Body of pancreas (tissue), 4 donors: Measurements from ENCODE around the gene RNFT2. TPM values are rescaled to one million over a fixed set of nuclear protein-coding genes. Genes with fewer than 3 reads are reported as not detected.

Experiments
- ATAC-seq: fragments of 150-250 bp; one replicate; pipeline ENCODE4 v1.9.1; 2016
- DNase-seq, 4 donors: peaks; one replicate each; pipeline ENCODE4 v3.0.0-alpha.2; 2019
- H3K27ac ChIP-seq, 4 donors: fragments of 200-600 bp; sonication (generic); 1 replicate in 3 of 4; 2 replicates in 1 of 4; pipeline versions ENCODE4 v1.5.1 to v1.6.1; 2016 to 2019; ENCODE audit warnings: mild to moderate bottlenecking in 1 of 4, mixed read lengths in 1 of 4, moderate library complexity in 1 of 4
- H3K27me3 ChIP-seq, 2 donors: fragments of 200-600 bp; sonication (generic); one replicate each; pipeline ENCODE4 v1.6.0; 2016; ENCODE audit warnings: mild to moderate bottlenecking in 1 of 2
- H3K36me3 ChIP-seq, 2 donors: fragments of 200-600 bp; sonication (generic); replicated peaks in 1 of 2; 2 replicates each; pipeline ENCODE4 v1.5.1; 2016; ENCODE audit warnings: low read depth in 2 of 2; ENCODE audit not compliant: insufficient read depth in 1 of 2
- H3K4me1 ChIP-seq: fragments of 200-600 bp; sonication (generic); one replicate; pipeline ENCODE4 v1.6.0; 2016
- H3K4me3 ChIP-seq, 2 donors: fragments of 200-600 bp; sonication (generic); 1 replicate in 1 of 2; 2 replicates in 1 of 2; pipeline ENCODE4 v1.5.1; 2016 to 2019
- H3K9me3 ChIP-seq, 3 donors: fragments of 200-600 bp; sonication (generic); 1 replicate in 2 of 3; 2 replicates in 1 of 3; pipeline ENCODE4 v1.5.1; 2016
- CTCF ChIP-seq, 7 experiments: fragments of 450-650 bp in 4 of 7; fragments of 200-600 bp in 3 of 7; sonication (generic) in 3 of 7; IDR thresholded peaks; one replicate each; pipeline ENCODE4 v1.5.1; 2016 to 2019; ENCODE audit warnings: antibody characterized with exemption in 7 of 7
- POLR2A ChIP-seq, 3 donors: fragments of 450-650 bp; IDR thresholded peaks; one replicate each; pipeline ENCODE4 v1.6.1; 2016; ENCODE audit warnings: antibody characterized with exemption in 3 of 3, mild to moderate bottlenecking in 2 of 3
- WGBS, 2 donors: methylation state at CpG; one replicate each; pipeline ENCODE4 v1.1.5; 2017; 5-methylcytosine and 5-hydroxymethylcytosine counted together
- intact Hi-C: fragments of 100-400 bp; cut with DNase I; formaldehyde crosslinking; loops from one replicate; pipeline ENCODE4 v1.15.1; 2023
- small RNA-seq: library from RNA; depleted of rRNA; stranded (forward); fragments of <200 nt; gene quantifications from one replicate; pipeline ENCODE3, GENCODE V24; 2016
- total RNA-seq, 2 donors: library from RNA; depleted of rRNA; stranded (reverse); fragments of >200 nt; gene quantifications; one replicate each; pipeline ENCODE4 v1.1.0, GENCODE V29; 2016

RNFT2 gene
- total RNA-seq, 2 donors from 2014 or later: 1.3 to 1.6 TPM

DNA sequence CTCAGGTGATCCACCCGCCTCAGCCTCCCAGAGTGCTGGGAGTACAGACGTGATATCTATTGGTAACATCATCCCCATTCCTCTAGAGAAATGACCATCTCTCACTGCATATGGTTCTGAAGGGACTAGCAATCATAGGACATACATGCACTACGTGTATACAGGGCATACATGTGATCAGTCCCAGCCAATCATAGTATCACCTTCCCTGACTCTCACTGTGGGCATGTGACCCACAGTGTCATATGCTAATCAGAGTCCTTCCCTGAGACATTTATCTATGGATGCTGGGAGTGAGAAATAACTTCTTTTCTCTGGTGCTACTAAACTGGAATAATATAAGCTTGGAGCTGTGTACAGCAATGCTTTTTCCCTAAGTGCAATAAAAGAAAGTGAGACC is 160.6 kb downstream of the RNFT2 start:
- ATAC-seq (no peak), DNase-seq (no peak)
- Histone ChIP-seq H3K4me1 (no peaks in the 10 kb centered on the region), H3K4me3 (no peak overlapping the region), H3K9me3 (no peaks in the 10 kb centered on the region), H3K27ac (no peak overlapping the region), H3K36me3 (no peaks in the 10 kb centered on the region), H3K27me3 (no peaks in the 10 kb centered on the region)
- WGBS, 2 donors: 48 to 71% methylated on average over 2 to 3 of the region's 3 CpGs
- no peak for TF ChIP-seq POLR2A (IDR thresholded peaks at IDR 0.05)
- no peak for TF ChIP-seq CTCF (IDR thresholded peaks at IDR 0.05)
- intact Hi-C loops: no loop called here

- ATAC-seq: no peak
- Histone ChIP-seq H3K27ac (no peak overlapping the region), H3K9me3 (no peaks in the 10 kb centered on the region), H3K27me3 (no peaks in the 10 kb centered on the region), H3K4me1 (no peaks in the 10 kb centered on the region), H3K36me3 (no peaks in the 10 kb centered on the region), H3K4me3 (no peak overlapping the region)
- WGBS, 2 donors: 57 to 66% methylated on average over 2 of the region's 2 CpGs
- intact Hi-C loops: no loop called here
- no peak for DNase-seq
- no peak for TF ChIP-seq CTCF (IDR thresholded peaks at IDR 0.05)
These were observed 163.5 kb downstream of the RNFT2 start for GRCh38 chr12:116901612-116902011.

Small RNA genes lying within 50 kb of the gene (small RNA-seq; reads per million reads assigned to genes)
- not detected for gene RNU6-558P

Other genes starting within 250 kb of the RNFT2 start
- not detected for gene MAP1LC3B2, start 178.9 kb upstream of the RNFT2 start, total RNA-seq
- gene SPRING1, start 246 bp upstream of the RNFT2 start, total RNA-seq: 1 to 10 TPM; 9.1 to 9.9 TPM
- not detected for gene HRK, start 143.1 kb downstream of the RNFT2 start, total RNA-seq
- gene FBXW8, start 172.6 kb downstream of the RNFT2 start, total RNA-seq: 10 to 100 TPM; 12.7 to 35.3 TPM